ENCODE measurements around the gene PIK3CD. TPM values are rescaled to one million over a fixed set of nuclear protein-coding genes. Genes with fewer than 3 reads are reported as not detected.
A peak's percentile ranks its signal among the peaks of the same experiment; 100 is the strongest.

Gene PIK3CD
- total and polyA plus RNA-seq, 2 of the 4 experiments (the other 2 are of a cell fraction), result 5.0 to 12.1 TPM

- Histone ChIP-seq H2BK20ac (ENCODE audit: low read depth, low read length) (0 out of 2 replicates have a peak overlapping the region, but pooled peaks have one; percentile 19), H3K14ac (replicated peaks; ENCODE audit: low read depth, low read length) (peak overlapping the region; percentile 66; the same call in 1 of the 2 replicates), H3K4me1 (ENCODE audit: control insufficient read depth, insufficient read depth, low read length) (peaks cover 18% of the 10 kb centered on the region), H3K4ac (ENCODE audit: low read depth, low read length) (no peak overlapping the region; the same call in 1 of the 2 replicates), H3K4me3 (ENCODE audit: insufficient read depth, low read depth, low read length) (no peak overlapping the region), H4K91ac (ENCODE audit: insufficient read depth, low read depth, low read length) (no peak overlapping the region), H3K9me3 (ENCODE audit: control insufficient read depth, insufficient read depth, low read length) (no peaks in the 10 kb centered on the region), H3K27me3 (ENCODE audit: control insufficient read depth, insufficient read depth, low read length) (no peaks in the 10 kb centered on the region), H3K4me2 (ENCODE audit: low read depth, low read length) (peak overlapping the region; percentile 79; the same call in 1 of the 2 replicates), H2BK120ac (ENCODE audit: low read depth, low read length) (no peak overlapping the region), H4K5ac (ENCODE audit: low read depth, low read length) (no peak overlapping the region), H3K36me3 (ENCODE audit: control insufficient read depth, insufficient read depth, low read length) (no peaks in the 10 kb centered on the region), H2AK5ac (ENCODE audit: low read depth, low read length) (no peak overlapping the region), H4K8ac (ENCODE audit: low read depth in 2 of 2, low read length in 2 of 2) (no peak overlapping the region), H2AK9ac (replicated peaks; ENCODE audit: low read depth, low read length, poor library complexity) (peak overlapping the region; percentile 86), H3K27ac (ENCODE audit: insufficient read depth, low read length) (no peak overlapping the region), H3K56ac (ENCODE audit: extremely low read depth, insufficient read depth, low read length) (no peak overlapping the region), H2BK5ac (ENCODE audit: low read depth, low read length, poor library complexity, severe bottlenecking) (no peak overlapping the region), H3K79me1 (ENCODE audit: low read depth in 1 of 2, low read length in 2 of 2) (peaks cover 6 to 40% of the 10 kb centered on the region in 2 experiments), H2BK15ac (ENCODE audit: low read depth, low read length) (no peak overlapping the region), H3K9ac (ENCODE audit: low read depth, low read length) (no peak overlapping the region), H3K9me1 (ENCODE audit: insufficient read depth, low read length) (peaks cover 14% of the 10 kb centered on the region), H2AFZ (replicated peaks; ENCODE audit: low read length, poor library complexity) (peak overlapping the region; percentile 25), H3K18ac (ENCODE audit: low read depth, low read length) (no peak overlapping the region), H3K23ac (ENCODE audit: low read depth, low read length) (peak overlapping the region; percentile 60; the same call in 1 of the 2 replicates), H4K20me1 (ENCODE audit: insufficient read depth, low read length) (0 out of 2 replicates have a peak, but pooled peaks cover 7% of the 10 kb centered on the region)
- POLR2A ChIA-PET (ENCODE audit: unreplicated experiment), result no interaction called here
- 92% methylated on average over 2 of the region's 6 CpGs; no CpG with 5 or more reads in 1 of the 2 experiments for WGBS, 2 experiments (ENCODE audit: extremely low coverage in 2 of 2, insufficient read length in 1 of 2)
- CTCF ChIA-PET, result interaction anchor here (0.6 to 1.1 kb wide), 2 partner anchors 10 to 65 kb away, joined by 3 to 6 read pairs; no protein-coding TSS in a partner anchor
- no peak for ATAC-seq (ENCODE audit: low read depth)
- intact Hi-C loops (cut with micrococcal nuclease), result no loop called here
- in situ Hi-C loops (cut with MboI; ENCODE audit: low sequenced_read_pairs), result no loop called here
- peak; percentile 41 for DNase-seq
- TF ChIP-seq MAZ (IDR thresholded peaks at IDR 0.05; ENCODE audit: borderline replicate concordance, low read depth, low read length) (no peak), CHD1 (IDR thresholded peaks at IDR 0.05; ENCODE audit: low read depth, low read length) (no peak), RFX5 (IDR thresholded peaks at IDR 0.05; ENCODE audit: low read depth, low read length) (no peak), SMC3 (IDR thresholded peaks at IDR 0.05; ENCODE audit: low read depth, low read length) (no peak), CEBPB (IDR thresholded peaks at IDR 0.05; ENCODE audit: low read depth, low read length) (no peak), NFE2L2 (IDR thresholded peaks at IDR 0.05; ENCODE audit: low read depth, low read length) (no peak)
- dilution Hi-C loops (cut with HindIII; ENCODE audit: low sequenced_read_pairs, unreplicated experiment), result no loop called here
- no TSS peak for BruUV-seq (replicated peaks)
Observed at GRCh38 chr1:9691108-9691445, 39.5 kb downstream of the PIK3CD start.

Data from IMR-90 (cell line).